HepG2 (cell line): ENCODE measurements around the gene ATP2C2. TPM values are rescaled to one million over a fixed set of nuclear protein-coding genes. Genes with fewer than 3 reads are reported as not detected.

ENCODE experiments used
- AKNA ChIP-seq: sonication (generic); formaldehyde crosslinking; IDR thresholded peaks from 2 replicates; pipeline ENCODE4 v1.4.0; 2020; ENCODE audit warnings: missing genetic modification reagents, borderline replicate concordance
- CHD2 ChIP-seq: IDR thresholded peaks from 2 replicates; pipeline ENCODE4 v1.6.1; 2011; ENCODE audit warnings: low read depth, low read length, improper control_type of control experiment
- HNRNPH1 ChIP-seq: fragments of 200-400 bp; formaldehyde crosslinking; optimal IDR thresholded peaks from 2 replicates; pipeline ENCODE3; 2017; ENCODE audit warnings: mild to moderate bottlenecking, low read depth, low read length
- IKZF4 ChIP-seq: sonication (generic); formaldehyde crosslinking; IDR thresholded peaks from 2 replicates; pipeline ENCODE4 v1.5.1; 2020; ENCODE audit warnings: borderline replicate concordance, mild to moderate bottlenecking, low read depth, missing genetic modification reagents; ENCODE audit errors: not compliant biosample characterization
- NFIB ChIP-seq: sonication (generic); formaldehyde crosslinking; IDR thresholded peaks from 2 replicates; pipeline ENCODE4 v1.9.0; 2021; ENCODE audit warnings: missing genetic modification reagents, mild to moderate bottlenecking, borderline replicate concordance
- NONO ChIP-seq, 2 experiments: fragments of 450-650 bp in 1 of 2; sonication (generic) in 1 of 2; formaldehyde crosslinking in 1 of 2; IDR thresholded peaks in 1 of 2; conservative IDR thresholded peaks in 1 of 2; 2 replicates each; pipeline versions ENCODE4 v1.6.1 to v1.8.0; 2017 to 2022; ENCODE audit warnings: mild to moderate bottlenecking in 1 of 2, missing genetic modification reagents in 1 of 2, moderate library complexity in 1 of 2
- PAF1 ChIP-seq: IDR thresholded peaks from 2 replicates; pipeline ENCODE4 v1.6.1; 2016; ENCODE audit warnings: missing genetic modification reagents, missing compliant biosample characterization
- REL ChIP-seq: sonication (generic); formaldehyde crosslinking; conservative IDR thresholded peaks from 2 replicates; pipeline ENCODE4 v1.8.0; 2022; ENCODE audit warnings: mild to moderate bottlenecking, missing genetic modification reagents, moderate library complexity
- SNAPC4 ChIP-seq: sonication (generic); formaldehyde crosslinking; IDR thresholded peaks from 2 replicates; pipeline ENCODE4 v1.4.0; 2020; ENCODE audit warnings: mild to moderate bottlenecking, missing genetic modification reagents
- TMF1 ChIP-seq: sonication (generic); formaldehyde crosslinking; IDR thresholded peaks from 2 replicates; pipeline ENCODE4 v1.8.1; 2022; ENCODE audit warnings: low read depth, missing genetic modification reagents
- ZBTB4 ChIP-seq: sonication (generic); formaldehyde crosslinking; IDR thresholded peaks from 2 replicates; pipeline ENCODE4 v1.4.0; 2020; ENCODE audit warnings: missing genetic modification reagents, mild to moderate bottlenecking, borderline replicate concordance
- ZSCAN21 ChIP-seq: sonication (generic); formaldehyde crosslinking; IDR thresholded peaks from 2 replicates; pipeline ENCODE4 v1.8.0; 2022; ENCODE audit warnings: mild to moderate bottlenecking, missing genetic modification reagents, moderate library complexity, borderline replicate concordance
- polyA plus RNA-seq, 8 experiments: library from polyadenylated mRNA; depleted of rRNA in 3 of 8; stranded (reverse) in 7 of 8; unstranded in 1 of 8; fragments of >200 nt; fragmentation: Illumina TruSeq in 4 of 8; extraction: Trizol in 4 of 8; gene quantifications; 2 replicates each; pipeline versions ENCODE4 v1.2.1 to v1.2.3, GENCODE V29; 2011 to 2016; ENCODE audit warnings: low read depth in 4 of 8, missing spikeins in 1 of 8, mixed read lengths in 1 of 8; ENCODE audit not compliant: insufficient read depth in 1 of 8
- total RNA-seq, 5 experiments: library from RNA; depleted of rRNA; stranded (reverse); fragments of >200 nt; fragmentation: Illumina TruSeq; extraction: Trizol; gene quantifications; 2 replicates each; pipeline ENCODE4 v1.2.3, GENCODE V29; 2016; ENCODE audit warnings: low read depth in 1 of 5

ATP2C2 gene
- total and polyA plus RNA-seq, 2 of the 13 experiments (the other 11 are each of a cell fraction or from before 2014, with no cell fraction given): 0.07 TPM; not detected in 1

- no peak for TF ChIP-seq PAF1 (CRISPR knock-in tag)
- TF ChIP-seq REL: no peak
- no peak for TF ChIP-seq HNRNPH1
- no peak for TF ChIP-seq NONO (IDR thresholded peaks at IDR 0.05)
- TF ChIP-seq NONO (CRISPR knock-in tag; conservative IDR thresholded peaks at IDR 0.05): no peak
- no peak for TF ChIP-seq ZBTB4 (CRISPR knock-in tag)
- no peak for TF ChIP-seq IKZF4 (CRISPR knock-in tag)
- no peak; the same call in 1 of the 2 replicates for TF ChIP-seq ZSCAN21 (CRISPR knock-in tag)
- no peak for TF ChIP-seq CHD2
- TF ChIP-seq AKNA (CRISPR knock-in tag): no peak
- TF ChIP-seq NFIB (CRISPR knock-in tag): no peak
- no peak; the same call in 1 of the 2 replicates for TF ChIP-seq SNAPC4
- TF ChIP-seq TMF1 (CRISPR knock-in tag): 0 out of 2 replicates have a peak, but pooled peaks have one; percentile 34
These were observed 46.5 kb downstream of the ATP2C2 start (continued) for GRCh38 chr16:84414789-84415326.
